Endodermal cell (in vitro differentiated cells): ENCODE data around the gene CIB4. TPM values are rescaled to one million over a fixed set of nuclear protein-coding genes. Genes with fewer than 3 reads are reported as not detected.
A peak's percentile ranks its signal among the peaks of the same experiment; 100 is the strongest.

ENCODE experiments used
- DNase-seq: peaks from one replicate; pipeline ENCODE4 v3.0.0-alpha.2; 2017
- H3K27ac ChIP-seq: 2 replicates; pipeline ENCODE4 v1.5.1; 2013; ENCODE audit warnings: mild to moderate bottlenecking, low read depth, low read length, moderate library complexity
- H3K27me3 ChIP-seq: 2 replicates; pipeline ENCODE4 v1.6.1; 2013; ENCODE audit warnings: mild to moderate bottlenecking, low read length, moderate library complexity; ENCODE audit not compliant: insufficient read depth, control insufficient read depth, poor library complexity, severe bottlenecking
- H3K36me3 ChIP-seq: 2 replicates; pipeline ENCODE4 v1.7.0; 2013; ENCODE audit warnings: mild to moderate bottlenecking, low read length, moderate library complexity; ENCODE audit not compliant: control insufficient read depth, insufficient read depth
- H3K4me1 ChIP-seq: one replicate; pipeline ENCODE4 v1.7.0; 2013; ENCODE audit warnings: low read length; ENCODE audit not compliant: control insufficient read depth, insufficient read depth
- H3K4me3 ChIP-seq: 2 replicates; pipeline ENCODE4 v1.5.1; 2013; ENCODE audit warnings: mild to moderate bottlenecking, low read length, moderate library complexity
- H3K9ac ChIP-seq: 2 replicates; pipeline ENCODE4 v1.6.1; 2013; ENCODE audit warnings: mild to moderate bottlenecking, low read length, moderate library complexity; ENCODE audit not compliant: poor library complexity, severe bottlenecking; ENCODE audit errors: extremely low read depth
- H3K9me3 ChIP-seq: 2 replicates; pipeline ENCODE4 v1.6.1; 2013; ENCODE audit warnings: mild to moderate bottlenecking, low read length, moderate library complexity; ENCODE audit not compliant: control insufficient read depth
- H3K27ac Mint-ChIP-seq: 2 replicates; pipeline ENCODE4 v1.8.0; 2020; ENCODE audit warnings: mixed read lengths
- H3K27me3 Mint-ChIP-seq: 2 replicates; pipeline ENCODE4 v1.8.0; 2021; ENCODE audit warnings: mild to moderate bottlenecking, mixed read lengths; ENCODE audit not compliant: insufficient read depth
- H3K36me3 Mint-ChIP-seq: 2 replicates; pipeline ENCODE4 v1.8.0; 2020; ENCODE audit warnings: low read depth, mixed read lengths
- H3K4me1 Mint-ChIP-seq: 2 replicates; pipeline ENCODE4 v1.8.0; 2020; ENCODE audit warnings: mixed read lengths
- H3K4me3 Mint-ChIP-seq: 2 replicates; pipeline ENCODE4 v1.8.0; 2020; ENCODE audit warnings: mild to moderate bottlenecking, moderate library complexity, mixed read lengths
- H3K9me3 Mint-ChIP-seq: 2 replicates; pipeline ENCODE4 v1.8.0; 2020; ENCODE audit warnings: mild to moderate bottlenecking, mixed read lengths
- CTCF ChIP-seq: fragments of 200-600 bp; sonication (generic); conservative IDR thresholded peaks from 2 replicates; pipeline ENCODE4 v1.5.0; 2021; ENCODE audit warnings: antibody characterized with exemption, mild to moderate bottlenecking
- WGBS, 2 experiments: methylation state at CpG; one replicate each; pipeline versions ENCODE4 v1.1.5 to v1.1.7; 2013; ENCODE audit warnings: missing lambda C conversion rate in 2 of 2, mixed read lengths in 1 of 2; ENCODE audit not compliant: insufficient coverage in 1 of 2, insufficient read length in 1 of 2; 5-methylcytosine and 5-hydroxymethylcytosine counted together
- total RNA-seq, 2 donors: library from RNA; stranded (reverse); fragmentation: NEBNext Ultra II Directional in 1 of 2; extraction: Animal tissue kit (Norgen Biotek cat#: 25700) in 1 of 2; gene quantifications; 2 replicates in 1 of 2; 3 replicates in 1 of 2; pipeline ENCODE4 v1.2.1, GENCODE V29; 2021

CIB4 gene
- total RNA-seq, 2 donors from 2014 or later: not detected

DNA sequence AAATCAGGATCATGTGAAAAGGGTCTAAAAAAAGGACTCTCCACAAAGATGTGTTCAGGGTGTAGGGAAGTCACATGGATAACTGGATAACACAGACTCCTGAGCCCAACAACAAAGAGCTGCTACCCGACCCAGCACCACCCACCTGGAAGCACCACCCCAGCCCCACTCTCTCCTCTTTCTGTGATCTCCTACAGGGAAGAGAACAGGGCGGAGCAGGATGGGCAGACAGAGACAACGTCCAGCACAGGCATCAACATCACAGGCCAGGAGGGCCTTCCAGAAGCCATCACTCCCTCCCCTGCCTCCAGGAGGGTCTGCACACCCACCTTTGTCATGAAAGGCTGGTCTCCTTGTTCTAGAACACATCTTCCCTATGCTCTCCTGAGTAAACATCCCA lies 1.3 kb upstream of the CIB4 start:
- Mint-ChIP-seq H3K27me3 (peaks cover 3% of the 10 kb centered on the region), H3K27ac (no peak overlapping the region), H3K36me3 (no peaks in the 10 kb centered on the region), H3K4me1 (no peaks in the 10 kb centered on the region), H3K4me3 (no peak overlapping the region), H3K9me3 (no peaks in the 10 kb centered on the region)
- Histone ChIP-seq H3K27ac (no peak overlapping the region), H3K4me3 (no peak overlapping the region), H3K27me3 (no peaks in the 10 kb centered on the region), H3K9me3 (no peaks in the 10 kb centered on the region), H3K4me1 (no peaks in the 10 kb centered on the region), H3K36me3 (no peaks in the 10 kb centered on the region), H3K9ac (no peak overlapping the region)
- DNase-seq: peak; percentile 39
- 63% methylated on average over 3 of the region's 3 CpGs; no CpG with 5 or more reads in 1 of the 2 experiments for WGBS, 2 experiments
- no peak for TF ChIP-seq CTCF

GRCh38 chr2:26640331-26640745 lies 828 bp downstream of the CIB4 start:
- H3K27me3 Mint-ChIP-seq: no peaks in the 10 kb centered on the region
- no peak overlapping the region for H3K9ac ChIP-seq
- WGBS, 2 experiments: 42 to 74% methylated on average over 3 to 8 of the region's 8 CpGs
- no peaks in the 10 kb centered on the region for H3K36me3 Mint-ChIP-seq
- no peak overlapping the region for H3K4me3 Mint-ChIP-seq
- no peaks in the 10 kb centered on the region for H3K27me3 ChIP-seq
- no peak for TF ChIP-seq CTCF
- peaks cover 3% of the 10 kb centered on the region for H3K4me1 Mint-ChIP-seq
- peak overlapping the region; percentile 71 for H3K27ac Mint-ChIP-seq
- no peaks in the 10 kb centered on the region for H3K36me3 ChIP-seq
- no peak overlapping the region for H3K4me3 ChIP-seq
- H3K9me3 Mint-ChIP-seq: no peaks in the 10 kb centered on the region
- no peak overlapping the region for H3K27ac ChIP-seq
- DNase-seq: peak; percentile 72
- H3K9me3 ChIP-seq: no peaks in the 10 kb centered on the region
- no peaks in the 10 kb centered on the region for H3K4me1 ChIP-seq

DNA sequence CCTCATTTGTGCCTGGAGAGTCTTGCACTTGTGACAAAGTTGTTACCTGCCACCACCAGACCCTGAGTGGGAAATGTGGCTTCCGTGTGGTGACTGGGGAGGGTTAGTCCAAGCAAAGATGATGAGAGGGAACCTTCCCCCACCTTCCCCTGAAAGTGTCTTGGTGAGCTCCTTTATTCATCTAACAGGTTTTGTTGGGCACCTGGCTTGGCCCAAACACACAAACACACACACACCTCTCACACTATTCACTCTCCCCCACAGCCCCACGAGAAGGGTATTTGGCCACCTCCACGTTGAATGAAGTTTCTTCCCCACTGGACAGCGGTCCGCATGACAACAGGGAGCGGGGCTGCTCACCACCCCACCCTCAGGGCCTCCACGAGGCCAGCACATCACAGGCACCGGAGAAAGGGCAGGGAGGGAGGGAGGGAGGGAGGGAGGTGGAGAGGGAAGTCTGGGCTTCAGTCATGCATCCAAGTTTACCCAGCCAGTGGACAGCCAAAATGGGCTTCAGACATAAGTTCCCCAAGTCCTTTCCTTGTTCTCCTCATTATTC lies 1.4 kb downstream of the CIB4 start:
- no peak for TF ChIP-seq CTCF
- Mint-ChIP-seq H3K27ac (no peak overlapping the region), H3K9me3 (no peaks in the 10 kb centered on the region), H3K4me1 (peaks cover 3% of the 10 kb centered on the region), H3K27me3 (no peaks in the 10 kb centered on the region), H3K36me3 (no peaks in the 10 kb centered on the region), H3K4me3 (no peak overlapping the region)
- H3K27ac ChIP-seq: no peak overlapping the region
- peak; percentile 28 for DNase-seq
- no peak overlapping the region for H3K9ac ChIP-seq
- no peaks in the 10 kb centered on the region for H3K27me3 ChIP-seq
- no peak overlapping the region for H3K4me3 ChIP-seq
- H3K36me3 ChIP-seq: no peaks in the 10 kb centered on the region
- no peaks in the 10 kb centered on the region for H3K9me3 ChIP-seq
- 84% methylated on average over 8 of the region's 8 CpGs; no CpG with 5 or more reads in 1 of the 2 experiments for WGBS, 2 experiments
- no peaks in the 10 kb centered on the region for H3K4me1 ChIP-seq
